H9 (cell line): ENCODE results near the gene PJA1. TPM values are rescaled to one million over a fixed set of nuclear protein-coding genes. Genes with fewer than 3 reads are reported as not detected.
A peak's percentile ranks its signal among the peaks of the same experiment; 100 is the strongest.

Source experiments
- DNase-seq: peaks from one replicate; pipeline ENCODE4 v3.0.0-alpha.2; 2017
- H2AFZ ChIP-seq: one replicate; pipeline ENCODE4 v1.6.1; 2013; ENCODE audit warnings: mild to moderate bottlenecking, low read length, control low read depth, moderate library complexity
- H2AK5ac ChIP-seq: 2 replicates; pipeline ENCODE4 v1.6.1; 2013; ENCODE audit warnings: low read length, control low read depth, mixed read lengths; ENCODE audit not compliant: insufficient read length
- H2BK120ac ChIP-seq: one replicate; pipeline ENCODE4 v1.6.1; 2013; ENCODE audit warnings: low read depth, mild to moderate bottlenecking, low read length, control low read depth, inconsistent platforms; ENCODE audit not compliant: poor library complexity, severe bottlenecking
- H2BK12ac ChIP-seq: 2 replicates; pipeline ENCODE4 v1.6.1; 2013; ENCODE audit warnings: low read length, control low read depth, mixed read lengths, low read depth; ENCODE audit not compliant: insufficient read length
- H2BK15ac ChIP-seq: 2 replicates; pipeline ENCODE4 v1.6.1; 2013; ENCODE audit warnings: low read depth, low read length, control low read depth
- H2BK20ac ChIP-seq: one replicate; pipeline ENCODE4 v1.6.1; 2013; ENCODE audit warnings: low read depth, mild to moderate bottlenecking, low read length, control low read depth, inconsistent platforms; ENCODE audit not compliant: poor library complexity, severe bottlenecking
- H2BK5ac ChIP-seq: 2 replicates; pipeline ENCODE4 v1.6.1; 2013; ENCODE audit warnings: low read length, control low read depth, mixed read lengths; ENCODE audit not compliant: insufficient read length
- H3K14ac ChIP-seq: 2 replicates; pipeline ENCODE4 v1.6.1; 2013; ENCODE audit warnings: low read length, control low read depth; ENCODE audit not compliant: insufficient read depth
- H3K18ac ChIP-seq: 2 replicates; pipeline ENCODE4 v1.6.1; 2013; ENCODE audit warnings: low read depth, mild to moderate bottlenecking, mixed read lengths, low read length, control low read depth; ENCODE audit not compliant: insufficient read length
- H3K23ac ChIP-seq: 2 replicates; pipeline ENCODE4 v1.6.1; 2013; ENCODE audit warnings: low read length, control low read depth, mixed read lengths, low read depth; ENCODE audit not compliant: insufficient read length
- H3K23me2 ChIP-seq: 2 replicates; pipeline ENCODE4 v1.6.1; 2013; ENCODE audit warnings: low read depth, mild to moderate bottlenecking, mixed read lengths, low read length, control low read depth; ENCODE audit not compliant: insufficient read length, poor library complexity, severe bottlenecking
- H3K27ac ChIP-seq: 2 replicates; pipeline ENCODE4 v1.5.1; 2013; ENCODE audit warnings: low read length, control low read depth, mixed read lengths, low read depth; ENCODE audit not compliant: insufficient read length
- H3K27me3 ChIP-seq: 2 replicates; pipeline ENCODE4 v1.6.1; 2013; ENCODE audit warnings: low read length, control low read depth, inconsistent platforms; ENCODE audit not compliant: insufficient read depth
- H3K4ac ChIP-seq: 2 replicates; pipeline ENCODE4 v1.6.1; 2013; ENCODE audit warnings: low read depth, mild to moderate bottlenecking, control low read depth, inconsistent platforms, low read length, moderate library complexity
- H3K4me1 ChIP-seq: 2 replicates; pipeline ENCODE4 v1.6.1; 2013; ENCODE audit warnings: low read length, control low read depth, inconsistent platforms; ENCODE audit not compliant: insufficient read depth
- H3K4me2 ChIP-seq: 2 replicates; pipeline ENCODE4 v1.6.1; 2013; ENCODE audit warnings: low read length, control low read depth, mixed read lengths; ENCODE audit not compliant: insufficient read length, insufficient read depth
- H3K56ac ChIP-seq: 2 replicates; pipeline ENCODE4 v1.6.1; 2013; ENCODE audit warnings: low read depth, mild to moderate bottlenecking, mixed read lengths, low read length, control low read depth; ENCODE audit not compliant: insufficient read length
- H3K79me1 ChIP-seq: 2 replicates; pipeline ENCODE4 v1.6.1; 2013; ENCODE audit warnings: low read depth, mild to moderate bottlenecking, moderate library complexity, low read length, control low read depth, inconsistent platforms; ENCODE audit not compliant: insufficient read depth, poor library complexity, severe bottlenecking
- H3K79me2 ChIP-seq: 2 replicates; pipeline ENCODE4 v1.6.1; 2013; ENCODE audit warnings: low read length, control low read depth, inconsistent platforms; ENCODE audit not compliant: insufficient read depth
- H3K9ac ChIP-seq: 2 replicates; pipeline ENCODE4 v1.6.1; 2013; ENCODE audit warnings: low read length, control low read depth, mixed read lengths; ENCODE audit not compliant: insufficient read length; ENCODE audit errors: extremely low read depth
- H3K9me3 ChIP-seq: one replicate; pipeline ENCODE4 v1.6.1; 2013; ENCODE audit warnings: low read depth, low read length, inconsistent platforms; ENCODE audit not compliant: control insufficient read depth
- H3T11ph ChIP-seq: one replicate; pipeline ENCODE4 v1.6.1; 2013; ENCODE audit warnings: mild to moderate bottlenecking, low read length, control low read depth, inconsistent platforms
- H4K20me1 ChIP-seq: one replicate; pipeline ENCODE4 v1.6.1; 2013; ENCODE audit not compliant: control insufficient read depth, insufficient read length, insufficient read depth
- H4K5ac ChIP-seq: 2 replicates; pipeline ENCODE4 v1.6.1; 2013; ENCODE audit warnings: low read depth, mild to moderate bottlenecking, mixed read lengths, low read length, control low read depth; ENCODE audit not compliant: insufficient read length
- H4K8ac ChIP-seq: replicated peaks from 2 replicates; pipeline ENCODE4 v1.6.1; 2013; ENCODE audit warnings: low read length, control low read depth, mixed read lengths, low read depth; ENCODE audit not compliant: insufficient read length
- H4K91ac ChIP-seq: 2 replicates; pipeline ENCODE4 v1.6.1; 2013; ENCODE audit warnings: low read depth, mild to moderate bottlenecking, moderate library complexity, mixed read lengths, low read length, control low read depth; ENCODE audit not compliant: insufficient read length
- H3K27ac Mint-ChIP-seq, 3 experiments: 2 replicates in 2 of 3; 3 replicates in 1 of 3; pipeline ENCODE4 v1.8.0; 2020 to 2021; ENCODE audit warnings: mixed read lengths in 3 of 3, mild to moderate bottlenecking in 1 of 3, moderate library complexity in 1 of 3
- H3K27me3 Mint-ChIP-seq: 2 replicates; pipeline ENCODE4 v1.8.0; 2021; ENCODE audit warnings: low read depth, mild to moderate bottlenecking, moderate library complexity, mixed read lengths
- H3K36me3 Mint-ChIP-seq, 3 experiments: 2 replicates in 2 of 3; 3 replicates in 1 of 3; pipeline ENCODE4 v1.8.0; 2020 to 2021; ENCODE audit warnings: low read depth in 3 of 3, mixed read lengths in 3 of 3; ENCODE audit not compliant: insufficient read depth in 1 of 3
- H3K4me1 Mint-ChIP-seq, 2 experiments: 2 replicates each; pipeline ENCODE4 v1.8.0; 2020; ENCODE audit warnings: mixed read lengths in 2 of 2
- H3K4me3 Mint-ChIP-seq, 2 experiments: 2 replicates in 1 of 2; 3 replicates in 1 of 2; pipeline ENCODE4 v1.8.0; 2020 to 2021; ENCODE audit warnings: mild to moderate bottlenecking in 2 of 2, mixed read lengths in 2 of 2, moderate library complexity in 1 of 2
- H3K9me3 Mint-ChIP-seq, 2 experiments: 2 replicates in 1 of 2; 3 replicates in 1 of 2; pipeline ENCODE4 v1.8.0; 2020; ENCODE audit warnings: mild to moderate bottlenecking in 2 of 2, mixed read lengths in 2 of 2, moderate library complexity in 1 of 2
- CTCF ChIP-seq: fragments of 200-600 bp; sonication (generic); conservative IDR thresholded peaks from 3 replicates; pipeline ENCODE4 v1.8.0; 2021; ENCODE audit warnings: antibody characterized with exemption, mild to moderate bottlenecking
- WGBS: extraction: QIAGEN DNeasy Blood & Tissue Kit; methylation state at CpG from one replicate; pipeline ENCODE4 v1.1.7; 2013; ENCODE audit warnings: missing lambda C conversion rate, low lambda C conversion rate, mixed read lengths; ENCODE audit not compliant: insufficient read length; ENCODE audit errors: extremely low coverage; 5-methylcytosine and 5-hydroxymethylcytosine counted together
- total RNA-seq: library from RNA; stranded (reverse); gene quantifications from 2 replicates; pipeline ENCODE4 v1.2.1, GENCODE V29; 2021

PJA1 gene
- total RNA-seq, 1 experiment from 2014 or later = 41.4 TPM

DNA sequence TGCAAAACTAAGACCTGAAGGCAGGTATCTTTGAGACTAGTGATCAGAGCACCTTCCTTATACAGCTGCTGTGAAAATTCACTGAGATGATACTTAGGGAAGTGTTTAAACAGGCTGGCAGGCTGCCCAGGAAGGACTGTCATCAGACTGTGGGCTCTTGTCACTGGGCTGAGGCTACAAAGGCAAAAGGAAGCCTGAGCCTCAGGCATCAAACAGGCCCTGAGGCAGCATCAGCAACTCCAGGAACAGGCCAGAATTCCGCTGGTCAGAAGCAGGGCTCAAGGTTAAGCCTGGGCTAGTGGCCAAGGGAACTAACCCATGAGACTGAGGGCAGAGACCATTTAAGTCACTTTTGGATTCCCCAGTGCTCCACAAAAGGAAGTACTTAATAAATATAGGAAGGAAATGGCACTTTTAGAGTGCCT lies 12.8 kb downstream of the PJA1 start:
- no peaks in the 10 kb centered on the region for H3K9me3 ChIP-seq
- DNase-seq = peak; percentile 21
- no peaks in the 10 kb centered on the region for H3K27me3 ChIP-seq
- no peak overlapping the region for H2BK5ac ChIP-seq
- no peaks in the 10 kb centered on the region for H3K79me2 ChIP-seq
- H3K23me2 ChIP-seq = no peaks in the 10 kb centered on the region
- Mint-ChIP-seq H3K36me3 (no peaks in the 10 kb centered on the region; a peak in 3 of 7 replicates), H3K4me3 (no peak overlapping the region), H3K27ac (no peak overlapping the region), H3K4me1 (peaks cover 40 to 47% of the 10 kb centered on the region in 2 experiments), H3K9me3 (peaks cover 55 to 57% of the 10 kb centered on the region in 2 experiments), H3K27me3 (peaks cover 1% of the 10 kb centered on the region; the same call in 1 of the 2 replicates)
- no peaks in the 10 kb centered on the region for H4K20me1 ChIP-seq
- no peak overlapping the region for H2BK20ac ChIP-seq
- TF ChIP-seq CTCF = no peak
- H4K8ac ChIP-seq = no peak overlapping the region
- H3K23ac ChIP-seq = no peak overlapping the region
- H3K56ac ChIP-seq = no peak overlapping the region
- H3T11ph ChIP-seq = no peak overlapping the region
- H2BK120ac ChIP-seq = no peak overlapping the region
- H2BK15ac ChIP-seq = no peak overlapping the region
- no peak overlapping the region for H2BK12ac ChIP-seq
- H3K18ac ChIP-seq = no peak overlapping the region
- H2AK5ac ChIP-seq = no peak overlapping the region
- no peak overlapping the region for H4K5ac ChIP-seq
- H3K79me1 ChIP-seq = no peaks in the 10 kb centered on the region
- peaks cover 21% of the 10 kb centered on the region; the same call in 1 of the 2 replicates for H3K4me1 ChIP-seq
- no peak overlapping the region for H2AFZ ChIP-seq
- no peak overlapping the region for H3K4ac ChIP-seq
- no peak overlapping the region for H3K9ac ChIP-seq
- no peak overlapping the region for H3K27ac ChIP-seq
- no peak overlapping the region for H4K91ac ChIP-seq
- no peak overlapping the region for H3K14ac ChIP-seq
- H3K4me2 ChIP-seq = no peak overlapping the region
- WGBS = no CpG with 5 or more reads among the region's 1 CpG
